HG02885 (cell line): ENCODE data around the gene SYNDIG1.

Source experiments
- ATAC-seq: cut with Tn5 transposase; IDR thresholded peaks from one replicate; pipeline ENCODE4 v1.9.1; 2021; ENCODE audit warnings: mild to moderate bottlenecking; ENCODE audit not compliant: unreplicated experiment, poor library complexity

SYNDIG1 gene

GRCh38 chr20:24681634-24682495 is 212.4 kb downstream of the SYNDIG1 start:
- no peak for ATAC-seq

DNA sequence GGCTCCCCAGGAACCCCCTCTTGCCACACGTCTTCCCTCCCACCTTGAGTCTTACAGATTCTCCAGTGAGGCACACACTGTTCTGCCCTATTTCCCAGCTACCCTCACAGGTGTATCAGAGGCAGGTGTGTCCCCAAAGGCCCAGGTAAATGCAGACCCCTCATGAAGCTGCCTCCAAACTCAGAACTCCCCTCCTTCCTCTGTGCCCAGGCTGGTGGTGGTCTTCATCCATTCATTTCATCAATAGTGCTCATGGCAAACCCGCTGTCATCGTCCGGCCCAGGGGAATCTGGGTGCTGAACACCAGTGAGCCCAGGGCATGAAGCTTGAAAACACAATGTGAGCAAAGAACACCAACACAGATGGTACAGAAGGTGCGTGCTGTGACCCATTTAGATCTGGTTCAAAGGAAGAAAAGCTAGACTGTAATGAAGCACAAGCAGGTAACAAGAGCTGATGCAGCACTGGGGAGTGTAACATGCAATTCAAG is 213.1 kb downstream of the SYNDIG1 start:
- ATAC-seq: no peak

DNA sequence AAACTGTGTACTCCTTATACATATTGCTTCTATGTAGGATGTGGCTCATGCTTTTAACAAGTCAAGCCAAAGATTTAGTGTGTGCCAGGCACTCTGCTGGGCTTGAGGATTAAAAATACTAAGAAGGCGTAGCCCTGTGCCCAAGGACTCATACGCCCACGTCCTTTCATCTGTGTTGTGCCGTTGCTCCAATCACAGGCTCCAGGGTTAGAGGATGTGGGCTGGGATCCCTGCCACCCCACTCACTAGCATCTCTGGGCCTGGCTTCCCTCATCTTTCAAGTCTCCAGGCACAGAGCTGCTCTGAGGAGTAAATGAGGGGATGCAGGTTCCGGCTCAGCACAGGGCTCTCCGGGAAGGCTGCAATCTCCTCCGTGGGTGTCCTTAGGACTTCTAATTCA is 214.2 kb downstream of the SYNDIG1 start:
- ATAC-seq: no peak

GRCh38 chr20:24684421-24684871 is 215.0 kb downstream of the SYNDIG1 start:
- ATAC-seq: no peak

- ATAC-seq: no peak
Measured at GRCh38 chr20:24684956-24685691, 215.7 kb downstream of the SYNDIG1 start.

DNA sequence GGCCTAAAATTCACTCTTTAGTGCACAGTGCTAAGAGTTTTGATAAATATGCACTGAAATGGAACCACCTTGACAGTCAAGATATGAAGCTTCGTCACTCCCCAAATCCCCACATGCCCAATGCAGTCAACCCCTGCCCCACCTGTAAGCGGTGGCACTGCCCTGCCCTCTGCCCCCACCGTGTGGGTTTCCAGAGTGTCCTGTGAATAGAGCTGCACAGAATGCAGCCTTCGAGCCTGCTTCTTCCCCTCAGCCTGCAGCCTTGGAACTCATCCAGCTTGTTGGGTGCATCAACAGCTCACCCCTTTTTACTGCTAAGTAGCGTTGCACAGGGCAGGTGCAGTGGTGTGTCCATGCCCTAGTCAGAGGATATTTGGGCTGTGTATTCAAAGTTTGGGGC is 216.3 kb downstream of the SYNDIG1 start:
- ATAC-seq: no peak

- ATAC-seq: no peak
Measured at GRCh38 chr20:24686156-24686555, 216.7 kb downstream of the SYNDIG1 start.

GRCh38 chr20:24690408-24690807 is 221.0 kb downstream of the SYNDIG1 start:
- no peak for ATAC-seq

DNA sequence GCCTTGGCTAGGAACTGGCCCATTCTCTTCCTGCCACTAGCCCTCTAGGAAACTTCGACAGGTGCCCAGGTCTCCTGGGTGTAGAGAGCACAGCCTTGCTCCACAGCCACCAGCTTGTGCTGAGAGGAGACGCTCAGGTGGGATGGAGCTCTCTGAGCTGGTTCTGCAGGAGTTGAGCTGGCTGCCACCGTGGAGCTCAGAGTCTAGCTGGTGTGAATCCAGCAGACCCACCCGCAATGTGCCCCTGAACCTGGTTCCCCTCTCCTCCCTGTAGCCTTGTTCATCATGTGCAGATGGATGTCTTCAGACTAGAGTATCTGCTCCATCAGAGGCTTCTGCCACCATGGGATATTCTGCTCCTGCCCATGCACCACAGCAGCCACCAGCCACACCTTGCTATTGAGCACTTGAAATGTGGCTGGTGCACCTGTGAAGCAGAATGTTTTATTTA is 222.5 kb downstream of the SYNDIG1 start:
- ATAC-seq: no peak

DNA sequence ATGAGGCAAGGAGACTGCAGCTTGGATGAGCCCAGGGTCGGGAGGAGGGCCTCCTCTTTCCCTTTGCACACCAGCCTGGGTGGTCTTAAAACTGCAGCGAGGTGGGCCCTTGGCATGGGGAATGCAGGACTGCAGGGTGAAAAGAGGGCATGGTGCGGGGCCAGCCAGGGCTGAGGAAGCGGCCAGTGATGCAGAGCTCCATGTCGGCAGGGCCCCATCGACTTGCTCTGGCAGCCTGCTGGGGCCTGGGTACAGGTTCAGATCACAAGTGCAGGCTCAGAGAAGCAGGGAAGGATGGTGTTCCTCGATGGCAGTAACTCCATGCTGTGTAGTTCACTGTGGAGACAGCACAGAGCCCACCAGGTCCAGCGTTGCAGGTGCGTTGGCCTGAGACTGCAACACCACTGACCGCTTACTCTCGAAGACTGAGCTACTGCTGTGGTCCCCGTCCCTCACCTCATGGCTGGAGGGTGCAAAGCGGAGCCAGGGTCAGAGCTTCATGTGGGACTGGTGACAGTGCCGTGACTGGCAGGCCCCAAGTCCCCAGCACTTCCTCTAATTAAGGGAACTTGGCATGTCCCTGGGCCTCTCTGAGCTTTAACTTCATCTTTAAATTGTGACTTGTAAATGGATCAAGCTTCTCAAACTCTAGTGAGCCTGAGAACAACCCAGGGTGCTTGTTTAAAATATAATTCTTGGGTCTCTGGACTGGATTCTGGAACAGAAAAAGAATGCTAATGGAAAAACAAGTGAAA is 223.2 kb downstream of the SYNDIG1 start:
- no peak for ATAC-seq

GRCh38 chr20:24693466-24694156 is 224.2 kb downstream of the SYNDIG1 start:
- ATAC-seq: no peak

GRCh38 chr20:24694157-24694726 is 224.8 kb downstream of the SYNDIG1 start:
- no peak for ATAC-seq

- no peak for ATAC-seq
Measured at GRCh38 chr20:24694727-24695528, 225.5 kb downstream of the SYNDIG1 start.

- no peak for ATAC-seq
Measured at GRCh38 chr20:24695529-24696225, 226.2 kb downstream of the SYNDIG1 start.

DNA sequence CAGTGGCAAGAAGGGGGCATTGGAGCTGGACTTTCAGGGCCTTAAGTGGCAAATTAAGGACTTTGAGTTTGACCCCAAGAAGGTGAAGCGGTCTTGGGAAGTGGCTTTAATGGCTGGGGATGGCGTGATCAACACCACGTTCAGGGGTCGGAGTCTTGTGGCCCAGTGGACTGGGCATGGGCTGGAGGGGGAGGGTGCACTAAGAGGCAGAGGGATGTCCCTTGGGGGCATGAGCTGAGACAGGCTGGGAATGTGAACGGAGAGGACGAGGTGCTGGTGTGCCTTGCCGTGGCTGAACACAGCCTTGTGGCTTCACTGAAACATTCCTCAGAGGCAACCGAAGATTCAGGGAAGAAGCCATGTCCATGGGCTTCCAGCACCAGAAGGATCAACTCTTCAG is 227.0 kb downstream of the SYNDIG1 start:
- no peak for ATAC-seq

DNA sequence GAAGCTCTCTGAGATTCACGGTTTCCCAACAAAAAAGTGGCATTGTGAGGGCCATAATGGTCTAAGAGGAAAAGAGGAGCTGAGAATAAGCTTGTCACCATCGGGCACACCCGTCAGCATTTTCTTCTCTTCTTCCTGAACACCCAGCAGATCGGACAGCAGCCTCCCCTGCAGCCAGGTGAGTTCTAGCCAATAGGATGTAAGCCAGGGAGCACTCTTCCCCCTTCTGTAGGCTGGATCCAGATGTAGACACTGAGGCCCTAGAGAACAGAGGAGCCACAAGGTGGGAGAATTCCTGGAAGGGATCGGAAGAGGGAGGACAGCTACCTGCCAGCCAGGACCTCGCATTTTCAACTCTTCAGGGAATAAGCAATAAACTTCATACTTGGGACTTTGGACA is 228.0 kb downstream of the SYNDIG1 start:
- ATAC-seq: no peak

- ATAC-seq: no peak
Measured at GRCh38 chr20:24698189-24698588, 228.8 kb downstream of the SYNDIG1 start.

GRCh38 chr20:24698706-24699206 is 229.3 kb downstream of the SYNDIG1 start:
- no peak for ATAC-seq
